ENCODE results near the gene ZSWIM5. TPM values are rescaled to one million over a fixed set of nuclear protein-coding genes. Genes with fewer than 3 reads are reported as not detected.
A peak's percentile ranks its signal among the peaks of the same experiment; 100 is the strongest.

The ZSWIM5 gene
- total RNA-seq, 1 donor from 2014 or later, result under 0.01 TPM

DNA sequence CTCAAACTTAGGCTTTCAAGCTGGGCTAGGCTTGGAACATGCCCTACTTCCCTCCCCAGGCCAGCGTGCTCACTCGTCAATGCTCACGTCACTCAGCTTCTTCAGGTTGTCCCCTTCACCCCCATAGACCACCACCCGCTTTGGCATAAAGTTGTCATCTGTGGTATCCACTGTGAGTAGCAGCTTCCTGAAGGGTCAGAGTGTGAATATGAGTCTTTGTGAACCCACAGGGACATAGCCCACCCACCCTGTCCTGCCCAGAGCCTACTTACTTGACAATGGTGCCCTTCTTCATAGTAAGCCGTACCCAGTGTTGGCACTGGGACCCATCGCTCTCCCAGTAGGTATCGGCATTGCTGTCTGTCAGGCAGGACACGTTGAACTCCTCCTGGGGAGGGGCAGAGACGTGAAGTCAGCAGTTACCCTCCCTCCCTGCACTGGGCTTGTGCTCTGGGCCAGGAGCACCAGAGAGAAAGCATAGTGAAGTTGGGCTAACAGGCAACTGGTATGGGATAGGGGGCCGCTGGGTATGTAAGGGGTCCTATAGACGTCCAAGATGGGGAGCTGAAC lies 197.0 kb downstream of the ZSWIM5 start:
- H3K36me3 ChIP-seq (ENCODE audit: control insufficient read depth, insufficient read depth, low read length), result peaks cover 41% of the 10 kb centered on the region
- FAIRE-seq, result no peak
- TF ChIP-seq, protein P1, sequence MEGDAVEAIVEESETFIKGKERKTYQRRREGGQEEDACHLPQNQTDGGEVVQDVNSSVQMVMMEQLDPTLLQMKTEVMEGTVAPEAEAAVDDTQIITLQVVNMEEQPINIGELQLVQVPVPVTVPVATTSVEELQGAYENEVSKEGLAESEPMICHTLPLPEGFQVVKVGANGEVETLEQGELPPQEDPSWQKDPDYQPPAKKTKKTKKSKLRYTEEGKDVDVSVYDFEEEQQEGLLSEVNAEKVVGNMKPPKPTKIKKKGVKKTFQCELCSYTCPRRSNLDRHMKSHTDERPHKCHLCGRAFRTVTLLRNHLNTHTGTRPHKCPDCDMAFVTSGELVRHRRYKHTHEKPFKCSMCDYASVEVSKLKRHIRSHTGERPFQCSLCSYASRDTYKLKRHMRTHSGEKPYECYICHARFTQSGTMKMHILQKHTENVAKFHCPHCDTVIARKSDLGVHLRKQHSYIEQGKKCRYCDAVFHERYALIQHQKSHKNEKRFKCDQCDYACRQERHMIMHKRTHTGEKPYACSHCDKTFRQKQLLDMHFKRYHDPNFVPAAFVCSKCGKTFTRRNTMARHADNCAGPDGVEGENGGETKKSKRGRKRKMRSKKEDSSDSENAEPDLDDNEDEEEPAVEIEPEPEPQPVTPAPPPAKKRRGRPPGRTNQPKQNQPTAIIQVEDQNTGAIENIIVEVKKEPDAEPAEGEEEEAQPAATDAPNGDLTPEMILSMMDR (IDR thresholded peaks at IDR 0.05; ENCODE audit: insufficient read depth, low read length, severe bottlenecking), result no peak

DNA sequence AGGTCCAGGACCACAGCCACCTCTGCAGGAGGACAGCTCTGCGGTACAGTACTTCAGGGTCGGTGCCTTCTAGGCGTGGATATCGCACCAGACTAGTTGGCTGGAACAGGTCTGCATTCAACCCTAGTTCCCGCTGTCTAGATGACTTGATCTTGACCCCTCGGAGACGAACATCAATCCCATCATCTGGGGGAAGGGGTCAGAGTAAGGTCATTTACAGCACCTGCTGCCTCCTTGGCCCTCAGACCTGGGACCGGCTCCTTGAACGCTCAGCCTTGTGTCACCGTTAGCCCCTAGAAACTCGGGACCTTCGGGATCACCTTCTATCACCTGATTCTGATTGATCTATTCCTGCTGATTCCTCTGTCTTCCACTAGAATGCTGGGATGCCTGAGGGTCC lies 197.9 kb downstream of the ZSWIM5 start:
- Histone ChIP-seq H3K4me3 (ENCODE audit: low read depth, low read length) (no peak overlapping the region), H3K36me3 (ENCODE audit: control insufficient read depth, insufficient read depth, low read length) (peaks cover 49% of the 10 kb centered on the region)

More for the DNA sequence above, 197.0 kb downstream of the ZSWIM5 start:
- DNase-seq (ENCODE audit: low read depth), result no peak
- H3K4me3 ChIP-seq (ENCODE audit: low read depth, low read length), result no peak overlapping the region
- no peaks in the 10 kb centered on the region for H3K27me3 ChIP-seq (ENCODE audit: control insufficient read depth, insufficient read depth, low read length)

GRCh38 chr1:45008076-45008475 lies 198.3 kb downstream of the ZSWIM5 start:
- TF ChIP-seq, protein P1 (IDR thresholded peaks at IDR 0.05; ENCODE audit: insufficient read depth, low read length, severe bottlenecking), result no peak
- Histone ChIP-seq H3K27me3 (ENCODE audit: control insufficient read depth, insufficient read depth, low read length) (no peaks in the 10 kb centered on the region), H3K36me3 (ENCODE audit: control insufficient read depth, insufficient read depth, low read length) (peaks cover 53% of the 10 kb centered on the region), H3K4me3 (ENCODE audit: low read depth, low read length) (no peak overlapping the region)
- DNase-seq (ENCODE audit: low read depth) (no peak), FAIRE-seq (no peak)

More for the DNA sequence above, 197.9 kb downstream of the ZSWIM5 start:
- FAIRE-seq (no peak), DNase-seq (ENCODE audit: low read depth) (no peak)
- H3K27me3 ChIP-seq (ENCODE audit: control insufficient read depth, insufficient read depth, low read length), result no peaks in the 10 kb centered on the region
- TF ChIP-seq, protein P1 (IDR thresholded peaks at IDR 0.05; ENCODE audit: insufficient read depth, low read length, severe bottlenecking), result no peak

- TF ChIP-seq, protein P1 (IDR thresholded peaks at IDR 0.05; ENCODE audit: insufficient read depth, low read length, severe bottlenecking), result no peak
- Histone ChIP-seq H3K36me3 (ENCODE audit: control insufficient read depth, insufficient read depth, low read length) (peaks cover 53% of the 10 kb centered on the region), H3K4me3 (ENCODE audit: low read depth, low read length) (no peak overlapping the region), H3K27me3 (ENCODE audit: control insufficient read depth, insufficient read depth, low read length) (no peaks in the 10 kb centered on the region)
- FAIRE-seq (no peak), DNase-seq (ENCODE audit: low read depth) (no peak)
Measured at GRCh38 chr1:45007311-45007710, 199.1 kb downstream of the ZSWIM5 start.

DNA sequence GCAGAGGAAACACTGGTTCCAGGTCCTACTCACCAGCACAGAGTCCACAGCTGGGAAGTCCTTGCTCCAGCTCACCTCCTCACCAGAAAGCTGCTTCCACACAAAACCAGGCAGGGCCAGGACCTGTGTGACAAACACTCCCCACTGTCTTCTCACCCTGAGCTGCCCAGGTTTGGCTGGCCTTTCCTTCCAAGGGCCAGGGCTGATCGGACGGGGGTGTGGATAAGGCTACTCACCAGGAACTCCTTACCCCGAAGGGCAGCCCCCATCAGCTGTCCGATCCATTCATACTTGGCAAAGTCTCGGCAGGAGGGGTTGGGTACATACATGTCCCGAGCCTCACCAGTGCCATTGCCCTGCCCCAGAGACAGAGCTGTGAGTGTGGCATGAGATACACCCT lies 200.6 kb downstream of the ZSWIM5 start:
- TF ChIP-seq, protein P1 (IDR thresholded peaks at IDR 0.05; ENCODE audit: insufficient read depth, low read length, severe bottlenecking), result no peak
- Histone ChIP-seq H3K27me3 (ENCODE audit: control insufficient read depth, insufficient read depth, low read length) (no peaks in the 10 kb centered on the region), H3K36me3 (ENCODE audit: control insufficient read depth, insufficient read depth, low read length) (peaks cover 54% of the 10 kb centered on the region), H3K4me3 (ENCODE audit: low read depth, low read length) (no peak overlapping the region)
- FAIRE-seq (peak; percentile 77), DNase-seq (ENCODE audit: low read depth) (no peak)

Measured in bronchial epithelial cell (primary cell).